ENCODE measurements around the gene ORC3. TPM values are rescaled to one million over a fixed set of nuclear protein-coding genes. Genes with fewer than 3 reads are reported as not detected.
"Not testable (repeated sequence)": the region's sequence is repeated elsewhere in the genome, so short reads cannot be mapped to it uniquely, and the experiment has no call there.

The ORC3 gene
- total and polyA plus RNA-seq, 4 experiments from 2014 or later: 30.4 to 41.9 (median 34.2) TPM

- Mint-ChIP-seq H3K9me3 (no peaks in the 10 kb centered on the region), H3K27ac (no peak overlapping the region), H3K27me3 (no peaks in the 10 kb centered on the region), H3K4me3 (no peak overlapping the region), H3K36me3 (peaks cover 37 to 64% of the 10 kb centered on the region in 2 donors), H3K4me1 (peaks cover 17 to 27% (median 24%) of the 10 kb centered on the region in 4 donors)
- H3K27me3 ChIP-seq (ENCODE audit: insufficient read depth, low read length): no peaks in the 10 kb centered on the region
- H3K4me3 ChIP-seq (ENCODE audit: low read length in 2 of 2): no peak overlapping the region
- ChIA-PET CTCF (ENCODE audit: partially characterized antibody) (interaction anchor here (1.7 kb wide), 1 partner anchor 11 kb away, joined by 5 read pairs; no protein-coding TSS in a partner anchor), POLR2A (ENCODE audit: partially characterized antibody) (no interaction called here)
- no peak overlapping the region for H3K27ac ChIP-seq (ENCODE audit: low read depth, low read length)
- peaks cover 17% of the 10 kb centered on the region for H3K36me3 ChIP-seq (ENCODE audit: insufficient read depth, low read length)
- peaks cover 18% of the 10 kb centered on the region for H3K4me1 ChIP-seq (ENCODE audit: insufficient read depth, low read length)
- DNase-seq: no peak
- intact Hi-C loops (cut with micrococcal nuclease): no loop called here
- H3K9me3 ChIP-seq (ENCODE audit: control insufficient read depth in 1 of 2, low read length in 2 of 2): no peaks in the 10 kb centered on the region
These were observed 84.4 kb downstream of the ORC3 start for GRCh38 chr6:87674290-87674689.

DNA sequence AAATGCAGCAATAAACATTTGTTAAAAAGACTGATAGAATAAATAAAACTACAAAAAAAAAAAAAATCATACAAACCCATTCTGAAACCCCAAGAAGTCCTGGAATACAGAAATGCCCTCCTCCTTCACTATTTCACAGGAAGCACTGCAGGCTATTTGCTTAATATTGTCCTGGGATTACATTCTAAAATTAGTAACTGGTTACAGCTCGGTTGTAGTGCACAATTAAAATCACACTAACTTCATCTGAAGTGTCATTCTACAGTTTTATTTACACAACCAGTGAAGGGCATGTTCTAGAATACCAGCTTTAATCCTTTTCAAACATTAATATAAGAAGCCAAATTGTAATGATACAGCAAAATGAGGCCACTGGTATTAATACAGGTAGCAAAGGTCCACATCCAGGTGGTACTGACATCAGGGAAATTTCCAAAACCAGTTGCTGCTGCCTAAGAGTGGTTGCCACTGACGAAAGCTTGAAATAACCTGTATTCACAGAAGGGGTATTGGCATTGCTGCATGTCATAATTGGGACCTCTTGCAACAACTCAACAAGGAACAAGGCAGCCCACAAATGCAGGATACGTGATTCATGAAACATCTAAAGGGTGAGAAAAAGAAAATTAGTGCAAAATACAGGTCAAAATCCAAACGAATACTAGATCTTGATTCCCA is 85.2 kb downstream of the ORC3 start:
- intact Hi-C loops (cut with micrococcal nuclease): no loop called here
- DNase-seq: no peak
- Mint-ChIP-seq H3K4me1 (peaks cover 22 to 31% (median 28%) of the 10 kb centered on the region in 4 donors), H3K9me3 (no peaks in the 10 kb centered on the region), H3K36me3 (peaks cover 42 to 70% of the 10 kb centered on the region in 2 donors), H3K27ac (peak overlapping the region in 4 of 7 donors; percentile 14 to 87 (median 36)), H3K4me3 (no peak overlapping the region), H3K27me3 (no peaks in the 10 kb centered on the region)
- Histone ChIP-seq H3K9me3 (ENCODE audit: control insufficient read depth in 1 of 2, low read length in 2 of 2) (no peaks in the 10 kb centered on the region), H3K4me1 (ENCODE audit: insufficient read depth, low read length) (peaks cover 19% of the 10 kb centered on the region), H3K27me3 (ENCODE audit: insufficient read depth, low read length) (no peaks in the 10 kb centered on the region), H3K27ac (ENCODE audit: low read depth, low read length) (no peak overlapping the region), H3K36me3 (ENCODE audit: insufficient read depth, low read length) (peaks cover 17% of the 10 kb centered on the region), H3K4me3 (ENCODE audit: low read length in 2 of 2) (no peak overlapping the region)
- CTCF ChIA-PET (ENCODE audit: partially characterized antibody): no interaction called here
- POLR2A ChIA-PET (ENCODE audit: partially characterized antibody): no interaction called here

DNA sequence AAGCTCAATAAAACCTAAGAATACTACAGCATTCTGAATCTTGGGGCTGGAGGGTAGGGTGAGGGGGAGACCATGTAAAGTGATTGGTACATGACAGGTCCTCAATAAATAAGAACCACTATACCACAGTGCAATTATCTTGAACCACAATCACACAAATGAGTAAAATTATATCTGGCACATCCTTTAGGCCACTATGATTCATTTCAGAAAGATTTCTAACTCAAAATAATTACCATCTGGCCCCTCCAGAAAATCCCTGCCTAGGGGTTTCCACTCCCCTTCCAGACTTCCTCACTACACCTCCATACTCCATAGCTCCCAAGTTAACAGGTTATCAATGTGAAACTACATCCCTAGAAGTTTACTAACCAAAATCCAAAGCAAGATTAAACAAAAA is 92.4 kb downstream of the ORC3 start:
- peaks cover 55% of the 10 kb centered on the region for H3K4me1 ChIP-seq (ENCODE audit: insufficient read depth, low read length)
- Mint-ChIP-seq H3K36me3 (peaks cover 33 to 45% of the 10 kb centered on the region in 2 donors), H3K27ac (peak overlapping the region in 6 of 7 donors; percentile 13 to 79 (median 70)), H3K9me3 (peaks cover 0 to 2% (median 0%) of the 10 kb centered on the region in 8 donors), H3K4me3 (peak overlapping the region in 2 of 8 donors; percentile 43 to 52), H3K4me1 (peaks cover 51 to 83% (median 64%) of the 10 kb centered on the region in 4 donors), H3K27me3 (no peaks in the 10 kb centered on the region)
- H3K4me3 ChIP-seq (ENCODE audit: low read length in 2 of 2): no peak overlapping the region
- ChIA-PET CTCF (ENCODE audit: partially characterized antibody) (interaction anchor here (1.3 kb wide), 1 partner anchor 10 kb away, joined by 3 read pairs; no protein-coding TSS in a partner anchor), POLR2A (ENCODE audit: partially characterized antibody) (interaction anchor here (1.9 to 5.2 kb wide), 2 partner anchors 16 to 20 kb away, joined by 6 to 27 read pairs; partner anchors contain the start of gene AKIRIN2)
- no peaks in the 10 kb centered on the region for H3K27me3 ChIP-seq (ENCODE audit: insufficient read depth, low read length)
- no peaks in the 10 kb centered on the region for H3K9me3 ChIP-seq (ENCODE audit: control insufficient read depth in 1 of 2, low read length in 2 of 2)
- intact Hi-C loops (cut with micrococcal nuclease): loop anchor here (2.0 kb wide), 1 partner anchor 18 kb away; no protein-coding TSS in a partner anchor
- peaks cover 9% of the 10 kb centered on the region for H3K36me3 ChIP-seq (ENCODE audit: insufficient read depth, low read length)
- no peak for DNase-seq
- H3K27ac ChIP-seq (ENCODE audit: low read depth, low read length): no peak overlapping the region

DNA sequence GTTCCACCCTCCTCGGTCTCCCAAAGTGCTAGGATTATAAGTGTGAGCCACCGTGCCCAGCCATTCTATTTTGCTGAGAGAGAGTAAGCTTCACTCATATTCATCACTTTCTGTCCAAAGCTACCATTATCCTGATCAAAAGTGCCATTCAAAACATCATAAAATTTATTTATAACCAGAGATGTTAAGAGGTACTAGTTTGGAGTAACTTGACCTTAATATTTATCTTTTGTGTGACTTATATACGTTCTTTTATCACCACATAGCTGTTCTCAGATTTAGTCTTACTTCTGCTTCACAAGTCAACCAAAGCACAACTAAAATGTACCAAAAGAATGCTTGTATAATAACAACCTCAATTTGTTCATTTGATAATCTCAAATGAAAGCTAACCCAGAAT is 94.0 kb downstream of the ORC3 start:
- Histone ChIP-seq H3K36me3 (ENCODE audit: insufficient read depth, low read length) (no peaks in the 10 kb centered on the region), H3K9me3 (ENCODE audit: control insufficient read depth in 1 of 2, low read length in 2 of 2) (no peaks in the 10 kb centered on the region), H3K4me3 (ENCODE audit: low read length in 2 of 2) (no peak overlapping the region), H3K27me3 (ENCODE audit: insufficient read depth, low read length) (no peaks in the 10 kb centered on the region), H3K4me1 (ENCODE audit: insufficient read depth, low read length) (peaks cover 58% of the 10 kb centered on the region), H3K27ac (ENCODE audit: low read depth, low read length) (no peak overlapping the region)
- Mint-ChIP-seq H3K36me3 (peaks cover 26 to 40% of the 10 kb centered on the region in 2 donors), H3K4me1 (peaks cover 47 to 86% (median 62%) of the 10 kb centered on the region in 4 donors), H3K27me3 (no peaks in the 10 kb centered on the region), H3K9me3 (peaks cover 0 to 2% (median 0%) of the 10 kb centered on the region in 8 donors), H3K27ac (peak overlapping the region in 4 of 7 donors; percentile 51 to 57 (median 54)), H3K4me3 (peak overlapping the region in 3 of 8 donors; percentile 7 to 44 (median 27))
- intact Hi-C loops (cut with micrococcal nuclease): loop anchor here (2.0 kb wide), 1 partner anchor 17 kb away; no protein-coding TSS in a partner anchor
- no peak for DNase-seq
- POLR2A ChIA-PET (ENCODE audit: partially characterized antibody): interaction anchor here (1.3 to 5.2 kb wide), 2 partner anchors 15 to 18 kb away, joined by 5 to 27 read pairs; partner anchors contain the start of gene AKIRIN2
- CTCF ChIA-PET (ENCODE audit: partially characterized antibody): interaction anchor here (1.2 kb wide), 1 partner anchor 30 kb away, joined by 3 read pairs; no protein-coding TSS in a partner anchor

DNA sequence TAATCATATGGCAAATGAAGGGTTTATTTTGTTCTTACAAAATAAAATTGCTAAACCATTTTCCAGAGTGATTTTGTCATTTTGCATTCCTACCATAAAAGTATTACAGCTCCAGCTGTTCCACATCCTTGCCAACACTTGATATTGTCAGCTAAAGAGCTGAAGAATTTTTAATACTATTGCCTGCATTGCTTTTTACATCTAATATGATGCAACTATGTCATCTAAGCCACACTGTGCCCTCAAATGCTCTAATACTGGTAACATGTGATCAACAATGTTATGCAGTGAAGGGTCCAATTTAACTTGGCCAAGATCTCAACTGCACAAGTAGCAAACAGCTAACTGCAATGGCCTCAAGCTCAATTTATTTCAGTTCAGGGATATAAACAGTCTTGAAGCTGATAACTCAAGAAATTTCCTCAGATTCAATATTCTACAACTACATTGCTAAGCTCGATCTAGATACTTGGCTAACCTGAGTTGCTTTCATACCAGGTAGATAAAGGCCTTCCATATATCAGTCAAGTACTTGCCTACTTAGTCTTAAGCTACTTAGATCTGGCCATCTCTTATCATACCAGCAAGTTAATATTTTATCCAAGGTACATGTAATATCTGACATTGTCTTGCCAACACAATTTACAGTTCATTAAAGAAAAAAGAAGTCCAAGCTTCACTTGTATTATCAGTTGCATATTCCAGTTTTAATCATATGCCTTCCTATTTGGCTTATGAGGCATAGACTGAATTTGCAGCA is 95.1 kb downstream of the ORC3 start:
- POLR2A ChIA-PET (ENCODE audit: partially characterized antibody): interaction anchor here (1.3 to 5.2 kb wide), 2 partner anchors 13 to 17 kb away, joined by 5 to 27 read pairs; partner anchors contain the start of gene AKIRIN2
- no peaks in the 10 kb centered on the region for H3K27me3 Mint-ChIP-seq
- no peak overlapping the region for H3K4me3 ChIP-seq (ENCODE audit: low read length in 2 of 2)
- H3K27ac ChIP-seq (ENCODE audit: low read depth, low read length): no peak overlapping the region
- CTCF ChIA-PET (ENCODE audit: partially characterized antibody): interaction anchor here (0.6 to 1.2 kb wide), 3 partner anchors 8 to 170 kb away, joined by 3 read pairs; no protein-coding TSS in a partner anchor
- peaks cover 44 to 87% (median 64%) of the 10 kb centered on the region in 4 donors for H3K4me1 Mint-ChIP-seq
- H3K9me3 Mint-ChIP-seq: peaks cover 0 to 2% (median 0%) of the 10 kb centered on the region in 8 donors
- H3K27ac Mint-ChIP-seq: peak overlapping the region in 4 of 7 donors; percentile 3 to 87 (median 54)
- no peak for DNase-seq
- H3K4me1 ChIP-seq (ENCODE audit: insufficient read depth, low read length): peaks cover 64% of the 10 kb centered on the region
- H3K4me3 Mint-ChIP-seq: peak overlapping the region in 2 of 8 donors; percentile 5 to 39
- H3K36me3 ChIP-seq (ENCODE audit: insufficient read depth, low read length): no peaks in the 10 kb centered on the region
- no peaks in the 10 kb centered on the region for H3K9me3 ChIP-seq (ENCODE audit: control insufficient read depth in 1 of 2, low read length in 2 of 2)
- peaks cover 21 to 35% of the 10 kb centered on the region in 2 donors for H3K36me3 Mint-ChIP-seq
- H3K27me3 ChIP-seq (ENCODE audit: insufficient read depth, low read length): no peaks in the 10 kb centered on the region
- intact Hi-C loops (cut with micrococcal nuclease): no loop called here

DNA sequence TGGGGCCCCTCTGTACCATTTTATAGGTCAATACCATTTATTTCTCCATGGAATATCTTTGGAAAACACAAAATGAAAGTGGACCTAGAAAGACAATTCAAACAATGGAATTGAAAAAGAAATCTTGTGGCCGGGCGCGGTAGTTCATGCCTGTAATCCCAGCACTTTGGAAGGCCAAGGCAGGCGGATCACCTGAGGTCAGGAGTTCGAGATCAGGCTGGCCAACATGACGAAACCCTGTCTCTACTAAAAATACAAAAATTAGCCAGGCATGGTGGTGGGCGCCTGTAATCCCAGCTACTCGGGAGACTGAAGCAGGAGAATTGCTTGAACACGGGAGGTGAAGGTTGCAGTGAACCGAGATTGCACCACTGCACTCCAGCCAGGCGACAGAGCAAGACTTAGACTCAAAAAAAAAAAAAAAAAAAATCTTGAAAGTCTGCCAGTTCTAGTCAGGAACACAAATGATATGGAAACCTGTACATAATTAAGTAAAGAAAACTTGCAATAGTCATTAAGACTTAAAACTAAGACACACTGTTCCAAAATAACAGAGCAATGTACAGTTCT is 96.8 kb downstream of the ORC3 start:
- H3K4me1 ChIP-seq (ENCODE audit: insufficient read depth, low read length): peaks cover 79% of the 10 kb centered on the region
- H3K27ac ChIP-seq (ENCODE audit: low read depth, low read length); DNase-seq; H3K9me3 ChIP-seq (ENCODE audit: control insufficient read depth in 1 of 2, low read length in 2 of 2); POLR2A ChIA-PET (ENCODE audit: partially characterized antibody); H3K27me3 ChIP-seq (ENCODE audit: insufficient read depth, low read length); H3K4me3 ChIP-seq (ENCODE audit: low read length in 2 of 2); H3K27me3 Mint-ChIP-seq; H3K36me3 ChIP-seq (ENCODE audit: insufficient read depth, low read length); H3K9me3 Mint-ChIP-seq; intact Hi-C loops (cut with micrococcal nuclease): not testable (repeated sequence)
- Mint-ChIP-seq H3K27ac (peak overlapping the region in 4 of 7 donors; percentile 13 to 68 (median 38)), H3K4me1 (peaks cover 55 to 97% (median 74%) of the 10 kb centered on the region in 4 donors), H3K36me3 (peaks cover 12 to 30% of the 10 kb centered on the region in 2 donors), H3K4me3 (peak overlapping the region in 4 of 8 donors; percentile 6 to 33 (median 27))
- CTCF ChIA-PET (ENCODE audit: partially characterized antibody): interaction anchor here (0.7 to 1.6 kb wide), 2 partner anchors 12 to 54 kb away, joined by 3 to 7 read pairs; no protein-coding TSS in a partner anchor

All from CD4-positive, alpha-beta memory T cell (primary cell).